ENCODE data around the gene RRAS.

Gene RRAS

GRCh38 chr19:49596407-49596806 lies 43.5 kb downstream of the RRAS start:
- Histone ChIP-seq H3K4me1 (no peaks in the 10 kb centered on the region), H3K36me3 (ENCODE audit: control insufficient read depth, insufficient read depth, low read length) (no peaks in the 10 kb centered on the region), H2AFZ (no peak overlapping the region)

GRCh38 chr19:49595819-49596404 lies 44.0 kb downstream of the RRAS start:
- Histone ChIP-seq H3K9ac (no peak overlapping the region), H3K79me2 (peaks cover 30% of the 10 kb centered on the region), H3K27ac (no peak overlapping the region), H3K4me3 (ENCODE audit: low read depth, low read length) (no peak overlapping the region), H3K9me3 (ENCODE audit: control insufficient read depth, low read length) (no peaks in the 10 kb centered on the region), H3K4me2 (ENCODE audit: low read length) (no peak overlapping the region), H3K36me3 (ENCODE audit: control insufficient read depth, insufficient read depth, low read length) (no peaks in the 10 kb centered on the region), H3K4me1 (no peaks in the 10 kb centered on the region), H3K27me3 (ENCODE audit: control insufficient read depth, insufficient read depth, low read length) (no peaks in the 10 kb centered on the region), H2AFZ (no peak overlapping the region)
- TF ChIP-seq CTCF (IDR thresholded peaks at IDR 0.05): no peak

More at GRCh38 chr19:49596407-49596806, 43.5 kb downstream of the RRAS start:
- no peak overlapping the region for H3K4me3 ChIP-seq (ENCODE audit: low read depth, low read length)
- H3K27me3 ChIP-seq (ENCODE audit: control insufficient read depth, insufficient read depth, low read length): no peaks in the 10 kb centered on the region
- no peak overlapping the region for H3K27ac ChIP-seq
- H3K79me2 ChIP-seq: peaks cover 33% of the 10 kb centered on the region
- H3K4me2 ChIP-seq (ENCODE audit: low read length): no peak overlapping the region
- no peak overlapping the region for H3K9ac ChIP-seq
- no peak for TF ChIP-seq CTCF (IDR thresholded peaks at IDR 0.05)
- no peaks in the 10 kb centered on the region for H3K9me3 ChIP-seq (ENCODE audit: control insufficient read depth, low read length)

GRCh38 chr19:49594993-49595818 lies 44.7 kb downstream of the RRAS start:
- Histone ChIP-seq H3K27ac (no peak overlapping the region), H3K4me1 (no peaks in the 10 kb centered on the region), H3K9ac (no peak overlapping the region), H3K9me3 (ENCODE audit: control insufficient read depth, low read length) (no peaks in the 10 kb centered on the region), H3K4me2 (ENCODE audit: low read length) (no peak overlapping the region), H3K36me3 (ENCODE audit: control insufficient read depth, insufficient read depth, low read length) (no peaks in the 10 kb centered on the region), H3K27me3 (ENCODE audit: control insufficient read depth, insufficient read depth, low read length) (no peaks in the 10 kb centered on the region), H3K79me2 (peaks cover 24% of the 10 kb centered on the region), H3K4me3 (ENCODE audit: low read depth, low read length) (no peak overlapping the region), H2AFZ (no peak overlapping the region)
- no peak for TF ChIP-seq CTCF (IDR thresholded peaks at IDR 0.05)

- no peak overlapping the region for H3K9ac ChIP-seq
- H3K4me3 ChIP-seq (ENCODE audit: low read depth, low read length): no peak overlapping the region
- H3K27me3 ChIP-seq (ENCODE audit: control insufficient read depth, insufficient read depth, low read length): no peaks in the 10 kb centered on the region
- no peaks in the 10 kb centered on the region for H3K9me3 ChIP-seq (ENCODE audit: control insufficient read depth, low read length)
- H3K79me2 ChIP-seq: peaks cover 16% of the 10 kb centered on the region
- H3K4me2 ChIP-seq (ENCODE audit: low read length): no peak overlapping the region
- peaks cover 2% of the 10 kb centered on the region for H3K4me1 ChIP-seq
- no peaks in the 10 kb centered on the region for H3K36me3 ChIP-seq (ENCODE audit: control insufficient read depth, insufficient read depth, low read length)
- no peak for TF ChIP-seq CTCF (IDR thresholded peaks at IDR 0.05)
- H3K27ac ChIP-seq: peak overlapping the region; percentile 24
- no peak overlapping the region for H2AFZ ChIP-seq
Observed at GRCh38 chr19:49594157-49594992, 45.6 kb downstream of the RRAS start.
